Small intestine (tissue), 7 donors: ENCODE measurements around the gene STK26. TPM values are rescaled to one million over a fixed set of nuclear protein-coding genes. Genes with fewer than 3 reads are reported as not detected.
A peak's percentile ranks its signal among the peaks of the same experiment; 100 is the strongest.

Source experiments
- DNase-seq, 2 donors: peaks; one replicate each; pipeline versions ENCODE4 v3.0.0 to v3.0.0-alpha.2; 2013
- FAIRE-seq: peaks from 2 replicates; lab custom pipeline; 2012; peaks lifted over from hg19 to GRCh38; lab: Jason Lieb, UNC
- H3K27ac ChIP-seq, 3 donors: one replicate each; pipeline ENCODE4 v1.5.1; 2013; ENCODE audit warnings: low read length in 2 of 3, mild to moderate bottlenecking in 2 of 3, control low read depth in 1 of 3, inconsistent platforms in 1 of 3, low read depth in 1 of 3, moderate library complexity in 1 of 3
- H3K27me3 ChIP-seq, 3 donors: one replicate each; pipeline ENCODE4 v1.6.1; 2013; ENCODE audit warnings: low read length in 3 of 3, inconsistent platforms in 1 of 3; ENCODE audit not compliant: control insufficient read depth in 3 of 3, insufficient read depth in 3 of 3
- H3K36me3 ChIP-seq, 3 donors: one replicate each; pipeline ENCODE4 v1.6.1; 2013; ENCODE audit warnings: low read length in 3 of 3, inconsistent platforms in 1 of 3, low read depth in 1 of 3, mild to moderate bottlenecking in 1 of 3, moderate library complexity in 1 of 3; ENCODE audit not compliant: control insufficient read depth in 3 of 3, insufficient read depth in 2 of 3
- H3K4me1 ChIP-seq, 3 donors: one replicate each; pipeline ENCODE4 v1.6.1; 2013; ENCODE audit warnings: low read length in 2 of 3, inconsistent platforms in 1 of 3, low read depth in 1 of 3, mild to moderate bottlenecking in 1 of 3, moderate library complexity in 1 of 3; ENCODE audit not compliant: control insufficient read depth in 3 of 3, insufficient read depth in 2 of 3
- H3K4me3 ChIP-seq, 3 donors: one replicate each; pipeline ENCODE4 v1.5.1; 2013; ENCODE audit warnings: low read length in 3 of 3, control low read depth in 1 of 3, inconsistent platforms in 1 of 3, low read depth in 1 of 3, mild to moderate bottlenecking in 1 of 3, moderate library complexity in 1 of 3
- H3K9me3 ChIP-seq, 2 donors: one replicate each; pipeline ENCODE4 v1.6.1; 2013; ENCODE audit warnings: low read depth in 1 of 2, low read length in 1 of 2; ENCODE audit not compliant: control insufficient read depth in 2 of 2, insufficient read depth in 1 of 2
- WGBS, 3 donors: extraction: QIAGEN DNeasy Blood & Tissue Kit; methylation state at CpG; one replicate each; pipeline ENCODE4 v1.1.7; 2013; 5-methylcytosine and 5-hydroxymethylcytosine counted together
- polyA plus RNA-seq, 4 donors: library from polyadenylated mRNA; stranded (reverse) in 3 of 4; unstranded in 1 of 4; fragments of 200-250 nt in 3 of 4; fragments of 120-200 nt in 1 of 4; gene quantifications; one replicate each; pipeline versions ENCODE4 v1.2.1 to v1.2.3, GENCODE V29; 2013
- donor health status: healthy with polysubstance abuse.
- donor health status: control.
- donor health status: control.
- donor health status: Bipolar disorder and iron deficiency.
- donor health status: healthy.

The STK26 gene
- polyA plus RNA-seq, 4 donors: 6.4 to 13.9 (median 9.9) TPM

DNA sequence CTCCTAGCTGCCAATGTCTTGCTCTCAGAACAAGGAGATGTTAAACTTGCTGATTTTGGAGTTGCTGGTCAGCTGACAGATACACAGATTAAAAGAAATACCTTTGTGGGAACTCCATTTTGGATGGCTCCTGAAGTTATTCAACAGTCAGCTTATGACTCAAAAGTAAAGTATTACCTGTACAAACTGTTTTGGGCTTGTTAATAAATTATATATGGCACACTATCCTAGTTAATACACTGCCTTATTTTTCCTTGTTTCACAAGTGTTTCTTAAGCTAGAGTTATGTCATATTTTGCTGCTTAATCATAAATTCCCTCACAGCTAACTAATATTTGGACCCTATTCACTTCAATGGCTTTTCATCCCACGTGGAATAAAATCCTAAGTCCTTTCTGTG is 45.3 kb downstream of the STK26 start:
- DNase-seq (no peak), FAIRE-seq (no peak)
- Histone ChIP-seq H3K36me3 (no peaks in the 10 kb centered on the region), H3K9me3 (no peaks in the 10 kb centered on the region), H3K27me3 (no peaks in the 10 kb centered on the region), H3K27ac (no peak overlapping the region), H3K4me1 (no peaks in the 10 kb centered on the region), H3K4me3 (no peak overlapping the region)
- 67 to 83% (median 71%) methylated on average over 1 of the region's 1 CpG for WGBS, 3 donors

DNA sequence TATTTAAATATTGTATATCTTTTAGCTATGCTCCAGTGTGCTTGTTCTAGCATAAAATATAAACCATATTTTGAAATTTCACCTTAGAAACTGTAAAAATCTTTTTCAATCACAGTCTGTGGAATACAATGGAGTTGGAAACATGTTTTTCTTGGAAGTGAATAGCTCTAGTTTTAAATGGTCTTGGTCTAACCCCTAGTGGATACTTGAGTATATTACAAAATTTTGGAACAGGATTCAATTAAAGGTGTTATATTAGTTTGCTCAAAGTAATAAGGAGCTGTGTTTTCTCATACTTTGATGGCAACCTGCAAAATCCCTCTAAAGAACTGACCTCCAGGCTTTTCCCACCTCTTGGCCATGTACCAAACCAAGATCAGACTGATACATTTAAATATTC is 48.2 kb downstream of the STK26 start:
- DNase-seq (peak in 1 of 2 donors; percentile 1), FAIRE-seq (no peak)
- Histone ChIP-seq H3K27ac (no peak overlapping the region), H3K36me3 (no peaks in the 10 kb centered on the region), H3K27me3 (no peaks in the 10 kb centered on the region), H3K9me3 (no peaks in the 10 kb centered on the region), H3K4me3 (no peak overlapping the region), H3K4me1 (no peaks in the 10 kb centered on the region)

DNA sequence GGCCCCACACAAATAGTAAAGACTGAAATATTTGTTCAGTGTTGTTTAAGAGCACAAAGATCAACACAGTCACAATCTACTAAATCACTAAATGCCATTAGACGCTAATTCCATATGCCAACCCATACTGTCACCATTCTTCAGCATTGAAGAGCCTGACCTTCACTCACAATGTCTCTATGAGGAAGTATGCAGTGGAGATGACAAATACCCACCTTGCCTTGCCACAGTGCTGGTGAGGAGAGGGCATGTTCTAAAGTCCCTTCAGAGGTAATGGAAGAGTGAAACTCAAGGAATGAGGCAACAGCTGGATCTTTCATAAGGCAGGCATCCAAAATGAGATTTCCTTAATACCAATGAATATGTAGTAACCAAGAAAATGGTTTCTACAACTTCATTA is 54.3 kb downstream of the STK26 start:
- 70 to 97% (median 79%) methylated on average over 1 of the region's 1 CpG for WGBS, 3 donors
- peak; percentile 2 to 4 for DNase-seq
- Histone ChIP-seq H3K4me3 (no peak overlapping the region), H3K4me1 (no peaks in the 10 kb centered on the region), H3K36me3 (no peaks in the 10 kb centered on the region), H3K27ac (no peak overlapping the region), H3K27me3 (no peaks in the 10 kb centered on the region), H3K9me3 (no peaks in the 10 kb centered on the region)
- FAIRE-seq: no peak

DNA sequence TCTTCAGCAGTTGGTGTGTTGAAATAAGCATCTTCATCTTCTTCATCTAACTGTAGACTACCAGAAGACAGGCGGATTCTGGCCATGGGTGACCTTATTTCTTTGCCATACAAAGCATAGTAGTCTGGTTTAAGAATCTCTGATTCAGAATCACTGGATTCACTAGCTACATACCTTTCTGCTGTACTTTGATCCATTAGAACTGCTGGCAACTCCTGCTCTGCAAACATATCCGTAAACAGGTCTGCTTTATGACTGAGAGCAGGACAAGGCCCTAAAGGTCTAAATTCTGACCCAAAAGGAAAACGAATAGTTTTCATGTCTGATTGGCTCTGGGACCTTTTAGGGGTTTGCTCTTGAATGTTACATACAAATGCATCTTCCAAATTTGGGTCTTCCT is 54.8 kb downstream of the STK26 start:
- Histone ChIP-seq H3K9me3 (no peaks in the 10 kb centered on the region), H3K27ac (no peak overlapping the region), H3K27me3 (no peaks in the 10 kb centered on the region), H3K4me3 (no peak overlapping the region), H3K36me3 (no peaks in the 10 kb centered on the region), H3K4me1 (no peaks in the 10 kb centered on the region)
- WGBS, 3 donors: 43 to 76% (median 48%) methylated on average over 3 of the region's 3 CpGs
- no peak for FAIRE-seq
- peak; percentile 5 to 6 for DNase-seq

DNA sequence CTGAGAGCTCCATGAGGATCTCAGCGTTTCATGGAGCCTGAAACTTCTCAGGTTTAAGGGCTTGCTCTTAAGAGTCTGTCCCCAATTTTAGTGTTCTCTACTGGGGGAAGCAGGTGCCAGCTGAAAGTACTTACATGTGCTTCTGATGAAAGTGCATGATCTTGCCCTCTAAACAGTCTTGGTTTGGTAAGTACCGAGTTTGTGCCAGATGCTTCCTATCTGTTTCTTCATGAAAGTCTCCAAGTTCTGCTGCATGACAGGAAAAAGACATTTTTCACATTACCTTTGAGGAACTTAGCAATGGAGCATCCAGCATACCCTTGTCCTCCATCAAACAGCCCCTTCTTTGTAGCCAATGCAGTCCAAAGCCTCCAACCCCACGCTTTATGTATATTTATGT is 62.7 kb downstream of the STK26 start:
- no peaks in the 10 kb centered on the region for H3K27me3 ChIP-seq
- 23 to 31% (median 24%) methylated on average over 3 of the region's 3 CpGs for WGBS, 3 donors
- no peak overlapping the region for H3K4me3 ChIP-seq
- H3K36me3 ChIP-seq: no peaks in the 10 kb centered on the region
- no peak for FAIRE-seq
- H3K4me1 ChIP-seq: no peaks in the 10 kb centered on the region
- DNase-seq: no peak
- H3K27ac ChIP-seq: no peak overlapping the region
- no peaks in the 10 kb centered on the region for H3K9me3 ChIP-seq

DNA sequence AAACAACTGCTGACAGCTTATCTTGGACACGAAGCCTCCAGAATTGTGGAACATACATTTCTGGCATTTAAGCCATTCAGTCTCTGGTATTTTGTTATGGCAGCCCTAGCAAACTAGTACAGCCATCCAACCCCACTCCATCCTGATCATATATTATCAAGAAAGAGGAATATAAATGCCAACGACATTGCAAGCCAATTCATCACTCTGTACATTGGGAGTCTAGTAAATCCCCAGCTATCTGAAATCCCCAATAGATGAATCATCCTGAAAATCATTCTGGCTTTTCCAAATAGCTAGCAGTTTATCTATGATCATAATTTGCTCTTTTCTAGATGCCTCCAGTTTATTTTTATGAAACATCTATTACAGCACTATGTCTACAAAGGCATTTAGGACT is 63.6 kb downstream of the STK26 start:
- no peak overlapping the region for H3K27ac ChIP-seq
- no peak for FAIRE-seq
- no peaks in the 10 kb centered on the region for H3K36me3 ChIP-seq
- H3K27me3 ChIP-seq: no peaks in the 10 kb centered on the region
- H3K4me1 ChIP-seq: no peaks in the 10 kb centered on the region
- DNase-seq: no peak
- 41 to 68% (median 51%) methylated on average over 2 of the region's 2 CpGs for WGBS, 3 donors
- no peaks in the 10 kb centered on the region for H3K9me3 ChIP-seq
- no peak overlapping the region for H3K4me3 ChIP-seq

DNA sequence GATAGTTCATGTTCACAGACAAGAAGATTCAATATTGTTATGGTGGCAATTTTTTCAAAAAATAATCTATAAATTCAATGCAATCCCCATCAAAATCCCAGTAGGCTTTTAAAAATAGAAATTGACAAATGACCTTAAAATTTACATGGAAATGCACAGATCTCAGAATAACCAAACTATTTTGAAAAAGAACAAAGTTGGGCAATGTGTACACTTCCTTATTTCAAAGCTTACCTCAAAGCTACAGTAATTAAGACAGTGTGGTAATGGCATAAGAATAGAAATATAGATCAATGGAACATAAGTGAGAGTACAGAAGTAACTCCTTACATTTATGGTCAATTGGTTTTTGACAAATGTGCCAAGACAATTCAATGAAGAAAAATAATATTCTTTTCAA is 65.8 kb downstream of the STK26 start:
- no peaks in the 10 kb centered on the region for H3K36me3 ChIP-seq
- peaks cover 0 to 5% (median 0%) of the 10 kb centered on the region in 3 donors for H3K27me3 ChIP-seq
- H3K9me3 ChIP-seq: no peaks in the 10 kb centered on the region
- no peak overlapping the region for H3K27ac ChIP-seq
- H3K4me1 ChIP-seq: no peaks in the 10 kb centered on the region
- FAIRE-seq (no peak), DNase-seq (no peak)
- H3K4me3 ChIP-seq: no peak overlapping the region

DNA sequence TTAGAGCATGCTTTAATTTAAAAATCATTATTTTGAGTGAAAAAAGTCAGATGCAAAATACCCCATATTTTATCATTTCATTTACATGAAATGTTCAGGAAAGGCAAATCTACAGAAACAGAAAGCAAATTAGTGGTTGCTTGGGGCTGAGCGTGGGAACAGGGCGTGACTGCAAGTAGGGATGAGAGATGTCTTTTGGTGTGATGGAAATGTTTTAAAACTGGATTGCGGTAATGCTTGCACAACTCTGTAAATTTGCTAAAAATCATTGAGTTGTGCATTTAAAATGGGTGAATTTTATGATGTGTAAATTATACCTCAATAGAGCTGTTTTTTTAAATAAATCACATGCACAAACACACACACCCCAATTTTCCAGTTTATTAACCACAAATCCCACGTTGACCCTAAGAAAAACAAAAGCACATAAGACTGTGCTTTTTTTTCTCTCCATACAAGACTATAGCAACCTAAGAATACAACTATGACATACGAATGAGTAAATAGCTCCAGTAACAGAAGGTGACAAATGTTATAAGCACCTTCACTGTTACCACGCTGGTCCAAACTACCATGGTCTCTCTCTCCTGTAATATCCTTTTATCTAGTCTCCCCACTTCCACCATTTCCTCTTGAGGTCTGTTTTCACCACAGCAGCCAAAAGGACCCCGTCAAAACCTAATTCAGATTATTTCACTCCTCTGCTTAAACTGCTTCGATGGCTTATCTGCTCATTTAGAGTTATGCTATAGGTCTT is 67.5 kb downstream of the STK26 start:
- WGBS, 3 donors: 53 to 62% (median 61%) methylated on average over 8 of the region's 8 CpGs
- H3K9me3 ChIP-seq: no peaks in the 10 kb centered on the region
- no peaks in the 10 kb centered on the region for H3K36me3 ChIP-seq
- no peaks in the 10 kb centered on the region for H3K4me1 ChIP-seq
- H3K27me3 ChIP-seq: peaks cover 0 to 5% (median 0%) of the 10 kb centered on the region in 3 donors
- DNase-seq: no peak
- no peak for FAIRE-seq
- H3K4me3 ChIP-seq: no peak overlapping the region
- no peak overlapping the region for H3K27ac ChIP-seq
